GM12878 (cell line): ENCODE data around the gene TMEM63B. TPM values are rescaled to one million over a fixed set of nuclear protein-coding genes. Genes with fewer than 3 reads are reported as not detected.
A peak's percentile ranks its signal among the peaks of the same experiment; 100 is the strongest.

Experiments used
- ATAC-seq: fragments of 200-7000 bp; cut with Tn5 transposase; 3 replicates; pipeline ENCODE4 v1.9.1; 2020; ENCODE audit warnings: mild to moderate bottlenecking, moderate library complexity
- BruUV-seq: library from RNA; stranded (reverse); fragments of 400-500 nt; replicated peaks from 2 replicates; lab custom pipeline; 2021; lab: Mats Ljungman, UMichigan
- CTCF ChIA-PET: fragments of 300-600 bp; sonication (Branson Sonifier 250); formaldehyde crosslinking; extraction: SDS; loops from one replicate; lab custom pipeline; 2021; ENCODE audit warnings: inconsistent platforms; lab: Yijun Ruan, JAX
- POLR2A ChIA-PET: fragments of 350-600 bp; formaldehyde crosslinking; extraction: SDS; loops from one replicate; lab custom pipeline; 2021; ENCODE audit warnings: inconsistent platforms; lab: Charles Lee
- RAD21 ChIA-PET: fragments of 300-600 bp; sonication (Branson Sonifier 250); formaldehyde crosslinking; loops from one replicate; lab custom pipeline; 2023; ENCODE audit warnings: antibody characterized with exemption; ENCODE audit not compliant: unreplicated experiment; lab: Charles Lee
- SMC1A ChIA-PET: fragments of 300-600 bp; sonication (Branson Sonifier 250); formaldehyde crosslinking; loops from one replicate; lab custom pipeline; 2023; ENCODE audit not compliant: unreplicated experiment, uncharacterized antibody; lab: Charles Lee
- DNase-seq: peaks from one replicate; pipeline ENCODE4 v3.0.0-alpha.2; 2011; ENCODE audit warnings: low read depth, low spot score
- FAIRE-seq: peaks from 3 replicates; lab custom pipeline; 2011; peaks lifted over from hg19 to GRCh38; lab: Jason Lieb, UNC
- H2AFZ ChIP-seq: 2 replicates; pipeline ENCODE4 v1.6.0; 2011; ENCODE audit warnings: low read depth, low read length, control low read depth; ENCODE audit not compliant: control insufficient read depth
- H3K27ac ChIP-seq: 2 replicates; pipeline ENCODE4 v1.5.1; 2011; ENCODE audit warnings: control low read depth; ENCODE audit not compliant: control insufficient read depth, insufficient read depth
- H3K27me3 ChIP-seq, 2 experiments: replicated peaks in 1 of 2; 2 replicates each; pipeline versions ENCODE4 v1.6.0 to v1.6.1; 2011; ENCODE audit warnings: low read length in 1 of 2; ENCODE audit not compliant: control insufficient read depth in 2 of 2, insufficient read depth in 2 of 2
- H3K36me3 ChIP-seq, 2 experiments: 2 replicates each; pipeline ENCODE4 v1.5.1; 2011; ENCODE audit warnings: low read length in 1 of 2; ENCODE audit not compliant: control insufficient read depth in 2 of 2, insufficient read depth in 2 of 2
- H3K4me1 ChIP-seq: 2 replicates; pipeline ENCODE4 v1.6.1; 2011; ENCODE audit warnings: mild to moderate bottlenecking, low read length, moderate library complexity, mixed read lengths; ENCODE audit not compliant: control insufficient read depth, insufficient read depth
- H3K4me2 ChIP-seq: 2 replicates; pipeline ENCODE4 v1.6.0; 2011; ENCODE audit warnings: control low read depth; ENCODE audit not compliant: control insufficient read depth, insufficient read depth
- H3K4me3 ChIP-seq: fragments of 200-600 bp; sonication (generic); 2 replicates; pipeline ENCODE4 v1.5.1; 2016
- H3K79me2 ChIP-seq: 2 replicates; pipeline ENCODE4 v1.6.0; 2011; ENCODE audit warnings: low read length; ENCODE audit not compliant: control insufficient read depth, insufficient read depth
- H3K9ac ChIP-seq: 2 replicates; pipeline ENCODE4 v1.8.0; 2011; ENCODE audit warnings: low read length, control low read depth, mixed read lengths; ENCODE audit not compliant: control insufficient read depth, insufficient read depth
- H3K9me3 ChIP-seq: replicated peaks from 3 replicates; pipeline ENCODE4 v1.5.1; 2011; ENCODE audit warnings: mild to moderate bottlenecking, low read length; ENCODE audit not compliant: control insufficient read depth, insufficient read depth
- H4K20me1 ChIP-seq: 2 replicates; pipeline ENCODE4 v1.6.0; 2011; ENCODE audit not compliant: control insufficient read depth, insufficient read depth
- ATF7 ChIP-seq: fragments of 450-650 bp; IDR thresholded peaks from 2 replicates; pipeline ENCODE4 v1.6.1; 2016; ENCODE audit warnings: low read depth, mild to moderate bottlenecking
- CREB1 ChIP-seq: IDR thresholded peaks from 2 replicates; pipeline ENCODE4 v1.6.1; 2012; ENCODE audit warnings: low read depth, mild to moderate bottlenecking, inconsistent platforms
- CTCF ChIP-seq, 3 experiments: IDR thresholded peaks in 2 of 3; conservative IDR thresholded peaks in 1 of 3; 2 replicates each; pipeline ENCODE4 v1.5.1; 2011; ENCODE audit warnings: low read depth in 3 of 3, low read length in 3 of 3, mild to moderate bottlenecking in 3 of 3, control low read depth in 2 of 3, moderate library complexity in 2 of 3, inconsistent platforms in 1 of 3, mixed read lengths in 1 of 3; ENCODE audit not compliant: control insufficient read depth in 2 of 3, insufficient read depth in 1 of 3; ENCODE audit errors: extremely low read depth in 1 of 3
- ESRRA ChIP-seq: IDR thresholded peaks from 2 replicates; pipeline ENCODE4 v1.6.1; 2012; ENCODE audit warnings: mild to moderate bottlenecking, low read length, improper control_type of control experiment
- FOXK2 ChIP-seq: fragments of 450-650 bp; IDR thresholded peaks from 2 replicates; pipeline ENCODE4 v1.6.1; 2017; ENCODE audit warnings: mild to moderate bottlenecking, moderate library complexity
- FOXM1 ChIP-seq: IDR thresholded peaks from 2 replicates; pipeline ENCODE4 v1.6.1; 2012; ENCODE audit warnings: low read depth, mild to moderate bottlenecking, inconsistent platforms, low read length, moderate library complexity
- IKZF1 ChIP-seq: fragments of 450-650 bp; conservative IDR thresholded peaks from 2 replicates; pipeline ENCODE4 v1.6.1; 2017; ENCODE audit warnings: antibody characterized with exemption, mild to moderate bottlenecking
- IKZF2 ChIP-seq, 2 experiments: fragments of 450-650 bp; IDR thresholded peaks; 2 replicates each; pipeline ENCODE4 v1.6.1; 2017; ENCODE audit warnings: mild to moderate bottlenecking in 2 of 2, moderate library complexity in 2 of 2
- MAX ChIP-seq: IDR thresholded peaks from 2 replicates; pipeline ENCODE4 v1.6.1; 2012; ENCODE audit warnings: low read depth, low read length, improper control_type of control experiment
- MXI1 ChIP-seq: fragments of 150-350 bp; IDR thresholded peaks from 2 replicates; pipeline ENCODE4 v1.6.1; 2011; ENCODE audit warnings: low read depth, mild to moderate bottlenecking, inconsistent platforms, low read length, improper control_type of control experiment
- NR2C1 ChIP-seq: fragments of 450-650 bp; IDR thresholded peaks from 2 replicates; pipeline ENCODE4 v1.6.1; 2017; ENCODE audit warnings: antibody characterized with exemption, mild to moderate bottlenecking, moderate library complexity
- PAX5 ChIP-seq: IDR thresholded peaks from 2 replicates; pipeline ENCODE4 v1.6.1; 2011; ENCODE audit warnings: low read depth, low read length, borderline replicate concordance
- RAD21 ChIP-seq: IDR thresholded peaks from 2 replicates; pipeline ENCODE4 v1.6.1; 2011; ENCODE audit warnings: mild to moderate bottlenecking, low read depth, low read length, moderate library complexity; ENCODE audit not compliant: insufficient read depth
- RBBP5 ChIP-seq: fragments of 200-600 bp; sonication (generic); conservative IDR thresholded peaks from 2 replicates; pipeline ENCODE4 v1.6.1; 2016
- STAT1 ChIP-seq: fragments of 450-650 bp; conservative IDR thresholded peaks from 2 replicates; pipeline ENCODE4 v1.6.1; 2014; ENCODE audit warnings: antibody characterized with exemption, mild to moderate bottlenecking
- ZNF592 ChIP-seq: fragments of 450-650 bp; IDR thresholded peaks from 2 replicates; pipeline ENCODE4 v1.6.1; 2017; ENCODE audit warnings: mild to moderate bottlenecking, moderate library complexity
- WGBS: methylation state at CpG from one replicate; pipeline ENCODE4 v1.1.6; 2016; ENCODE audit warnings: low lambda C conversion rate; ENCODE audit not compliant: insufficient replicate concordance, insufficient coverage; ENCODE audit errors: missing lambda C conversion rate; 5-methylcytosine and 5-hydroxymethylcytosine counted together
- in situ Hi-C: fragments of 300-500 bp; cut with MboI; formaldehyde crosslinking; loops from 9 replicates; pipeline ENCODE4 v1.14.3; 2018; ENCODE audit warnings: mixed read lengths
- intact Hi-C: fragments of 100-400 bp; cut with micrococcal nuclease; formaldehyde crosslinking; loops from one replicate; pipeline ENCODE4 v1.14.2; 2022; ENCODE audit not compliant: unreplicated experiment
- polyA plus RNA-seq, 11 experiments: library from polyadenylated mRNA; depleted of rRNA in 4 of 11; unstranded in 6 of 11; stranded (reverse) in 5 of 11; fragments of >200 nt; fragmentation: Nextera tagmentation in 4 of 11; fragmentation: Illumina TruSeq in 1 of 11; extraction: Ambion mirVana in 4 of 11; extraction: Trizol in 1 of 11; gene quantifications; 1 replicate in 1 of 11; 2 replicates in 10 of 11; pipeline versions ENCODE4 v1.2.1 to v1.2.3, GENCODE V29; 2011 to 2016; ENCODE audit warnings: inconsistent platforms in 2 of 11, missing spikeins in 2 of 11, low read depth in 1 of 11
- total RNA-seq, 4 experiments: library from RNA; depleted of rRNA in 3 of 4; stranded (reverse); fragments of >200 nt in 3 of 4; fragmentation: Illumina TruSeq in 1 of 4; extraction: Trizol in 1 of 4; gene quantifications; 2 replicates each; pipeline versions ENCODE4 v1.2.1 to v1.2.3, GENCODE V29; 2013 to 2021

Gene TMEM63B
- total and polyA plus RNA-seq, 10 of the 15 experiments (the other 5 are each of a cell fraction or from before 2014, with no cell fraction given) = 0.09 to 15.0 (median 7.1) TPM; not detected in 1

- SMC1A ChIA-PET = interaction anchor here (1.0 to 2.2 kb wide), 18 partner anchors 10 to 166 kb away, joined by 3 to 26 read pairs (median 4); partner anchors contain the start of genes HSP90AB1 and SLC35B2
- peaks cover 2% of the 10 kb centered on the region; the same call in 1 of the 3 replicates for H3K9me3 ChIP-seq
- H2AFZ ChIP-seq = no peak overlapping the region
- POLR2A ChIA-PET = interaction anchor here (0.6 to 1.0 kb wide), 4 partner anchors 54 to 94 kb away, joined by 3 read pairs; no protein-coding TSS in a partner anchor
- H4K20me1 ChIP-seq = no peaks in the 10 kb centered on the region
- in situ Hi-C loops (loop anchor here (5.0 kb wide), 1 partner anchor 64 kb away; no protein-coding TSS in a partner anchor), intact Hi-C loops (loop anchor here (1.0 kb wide), 2 partner anchors 65 to 165 kb away; no protein-coding TSS in a partner anchor)
- H3K4me2 ChIP-seq = 0 out of 2 replicates have a peak overlapping the region, but pooled peaks have one; percentile 3
- FAIRE-seq (peak; percentile 86), ATAC-seq (peak; percentile 89), DNase-seq (peak; percentile 30)
- no peaks in the 10 kb centered on the region for H3K79me2 ChIP-seq
- no peak overlapping the region for H3K27ac ChIP-seq
- BruUV-seq = no TSS peak
- WGBS = 20% methylated on average over 15 of the region's 15 CpGs
- RAD21 ChIA-PET = interaction anchor here (0.7 to 3.5 kb wide), 16 partner anchors 16 to 131 kb away, joined by 3 to 29 read pairs (median 5); partner anchors contain the start of genes NFKBIE, SLC29A1 and SLC35B2
- peaks cover 16% of the 10 kb centered on the region for H3K4me1 ChIP-seq
- no peaks in the 10 kb centered on the region; a peak in 2 of 4 replicates for H3K27me3 ChIP-seq
- CTCF ChIA-PET = interaction anchor here (0.7 to 8.6 kb wide), 37 partner anchors 9 to 877 kb away, joined by 3 to 117 read pairs (median 5); partner anchors contain the start of genes CAPN11, HSP90AB1, SLC29A1 and SLC35B2
- no peak overlapping the region for H3K4me3 ChIP-seq
- no peaks in the 10 kb centered on the region for H3K36me3 ChIP-seq
- no peak overlapping the region for H3K9ac ChIP-seq
- TF ChIP-seq RBBP5 = no peak
- TF ChIP-seq CTCF (IDR thresholded peaks at IDR 0.05 in 2 of 3, conservative IDR thresholded peaks at IDR 0.05 in 1 of 3; ENCODE audit: control insufficient read depth in 2 of 3, extremely low read depth in 1 of 3, insufficient read depth in 1 of 3, low read depth in 3 of 3, low read length in 3 of 3) = peak; percentile 92 to 98 (median 98); a peak in 5 of 6 replicates
- TF ChIP-seq STAT1 = no peak
- TF ChIP-seq NR2C1 = no peak
- TF ChIP-seq FOXK2 = no peak
- TF ChIP-seq IKZF1 = 0 out of 2 replicates have a peak, but pooled peaks have one; percentile 25
- peak; percentile 48; the same call in 1 of the 2 replicates for TF ChIP-seq MXI1
- TF ChIP-seq RAD21 = peak; percentile 98
- peak; percentile 44; the same call in 1 of the 2 replicates for TF ChIP-seq CREB1
- peak; percentile 53; the same call in 1 of the 2 replicates for TF ChIP-seq MAX
- 0 out of 2 replicates have a peak, but pooled peaks have one; percentile 49 for TF ChIP-seq ZNF592
- TF ChIP-seq PAX5 = 0 out of 2 replicates have a peak, but pooled peaks have one; percentile 20
- peak in 1 of 2 experiments; percentile 17; a peak in 1 of 4 replicates for TF ChIP-seq IKZF2 (IDR thresholded peaks at IDR 0.05)
- TF ChIP-seq FOXM1 = 0 out of 2 replicates have a peak, but pooled peaks have one; percentile 14
- TF ChIP-seq ESRRA = no peak; the same call in 1 of the 2 replicates
- peak; percentile 34; the same call in 1 of the 2 replicates for TF ChIP-seq ATF7
Measured at GRCh38 chr6:44172731-44173500, 45.6 kb downstream of the TMEM63B start.
